Hepatocyte (in vitro differentiated cells): ENCODE measurements around the gene LIME1. TPM values are rescaled to one million over a fixed set of nuclear protein-coding genes. Genes with fewer than 3 reads are reported as not detected.
A peak's percentile ranks its signal among the peaks of the same experiment; 100 is the strongest.

Experiments used
- DNase-seq: peaks from one replicate; pipeline ENCODE4 v3.0.0-alpha.2; 2016; ENCODE audit warnings: low spot score
- H2AFZ ChIP-seq: fragments of 200-600 bp; sonication (generic); 2 replicates; pipeline ENCODE4 v1.6.0; 2016; ENCODE audit warnings: antibody characterized with exemption, mild to moderate bottlenecking
- H3K27ac ChIP-seq: fragments of 200-600 bp; sonication (generic); 2 replicates; pipeline ENCODE4 v1.5.1; 2016; ENCODE audit warnings: mild to moderate bottlenecking
- H3K27me3 ChIP-seq: fragments of 200-600 bp; sonication (generic); 2 replicates; pipeline ENCODE4 v1.6.1; 2016
- H3K36me3 ChIP-seq: fragments of 200-600 bp; sonication (generic); replicated peaks from 2 replicates; pipeline ENCODE4 v1.5.1; 2016; ENCODE audit warnings: low read depth; ENCODE audit not compliant: insufficient read depth
- H3K4me1 ChIP-seq: fragments of 200-600 bp; sonication (generic); 2 replicates; pipeline ENCODE4 v1.5.1; 2016; ENCODE audit warnings: mild to moderate bottlenecking, moderate library complexity; ENCODE audit not compliant: insufficient read depth
- H3K4me2 ChIP-seq: fragments of 200-600 bp; sonication (generic); 2 replicates; pipeline ENCODE4 v1.6.0; 2016
- H3K4me3 ChIP-seq: fragments of 200-600 bp; sonication (generic); 2 replicates; pipeline ENCODE4 v1.5.1; 2016; ENCODE audit warnings: mild to moderate bottlenecking
- H3K79me2 ChIP-seq: fragments of 200-600 bp; sonication (generic); 2 replicates; pipeline ENCODE4 v1.6.0; 2017; ENCODE audit warnings: mild to moderate bottlenecking
- H3K9me2 ChIP-seq: fragments of 200-600 bp; sonication (generic); replicated peaks from 2 replicates; pipeline ENCODE4 v1.6.0; 2017; ENCODE audit warnings: mild to moderate bottlenecking; ENCODE audit not compliant: insufficient read depth
- H3K9me3 ChIP-seq: fragments of 200-600 bp; sonication (generic); 2 replicates; pipeline ENCODE4 v1.5.1; 2016; ENCODE audit warnings: low read depth, mild to moderate bottlenecking
- H4K20me1 ChIP-seq: fragments of 200-600 bp; sonication (generic); 2 replicates; pipeline ENCODE4 v1.6.0; 2016; ENCODE audit warnings: mild to moderate bottlenecking; ENCODE audit not compliant: insufficient read depth, poor library complexity, severe bottlenecking
- CTCF ChIP-seq: fragments of 200-600 bp; sonication (generic); IDR thresholded peaks from 2 replicates; pipeline ENCODE4 v1.5.1; 2016; ENCODE audit warnings: antibody characterized with exemption, mild to moderate bottlenecking; ENCODE audit not compliant: poor library complexity
- EZH2 ChIP-seq: fragments of 200-600 bp; sonication (generic); IDR thresholded peaks from 2 replicates; pipeline ENCODE4 v1.6.1; 2016; ENCODE audit warnings: antibody characterized with exemption, mild to moderate bottlenecking, borderline replicate concordance
- EZH2phosphoT487 ChIP-seq: fragments of 200-600 bp; sonication (generic); IDR thresholded peaks from one replicate; pipeline ENCODE4 v1.6.1; 2018; ENCODE audit warnings: antibody characterized with exemption, mild to moderate bottlenecking, low read depth, moderate library complexity; ENCODE audit not compliant: unreplicated experiment, severe bottlenecking
- whole genome bisulfite sequencing: methylation state at CpG from one replicate; pipeline ENCODE4 v1.1.6; 2016; ENCODE audit warnings: low lambda C conversion rate; ENCODE audit errors: missing lambda C conversion rate; 5-methylcytosine and 5-hydroxymethylcytosine counted together
- polyA plus RNA-seq: library from polyadenylated mRNA; unstranded; fragments of >200 nt; fragmentation: Nextera tagmentation; extraction: Ambion mirVana; gene quantifications from 2 replicates; pipeline ENCODE4 v1.2.1, GENCODE V29; 2016
- total RNA-seq: library from RNA; depleted of rRNA; stranded (reverse); fragments of >200 nt; gene quantifications from 2 replicates; pipeline ENCODE4 v1.2.3, GENCODE V29; 2014

Gene LIME1
- total and polyA plus RNA-seq, 2 experiments from 2014 or later, result 11.7 to 20.7 TPM

GRCh38 chr20:63745424-63745805 is 9.0 kb downstream of the LIME1 start:
- Histone ChIP-seq H3K79me2 (peaks cover 6% of the 10 kb centered on the region), H3K27ac (no peak overlapping the region), H3K4me1 (peaks cover 10% of the 10 kb centered on the region), H3K27me3 (no peaks in the 10 kb centered on the region), H2AFZ (no peak overlapping the region), H3K9me2 (no peaks in the 10 kb centered on the region), H3K4me2 (no peak overlapping the region), H3K9me3 (no peaks in the 10 kb centered on the region), H3K36me3 (no peaks in the 10 kb centered on the region), H4K20me1 (no peaks in the 10 kb centered on the region), H3K4me3 (no peak overlapping the region)
- DNase-seq, result no peak
- WGBS, result 85% methylated on average over 15 of the region's 15 CpGs
- TF ChIP-seq CTCF (no peak), EZH2phosphoT487 (no peak), EZH2 (no peak)

- 91% methylated on average over 22 of the region's 26 CpGs for WGBS
- Histone ChIP-seq H3K27me3 (no peaks in the 10 kb centered on the region), H3K4me2 (no peak overlapping the region), H3K9me2 (no peaks in the 10 kb centered on the region), H3K36me3 (no peaks in the 10 kb centered on the region), H3K79me2 (peaks cover 6% of the 10 kb centered on the region), H3K27ac (no peak overlapping the region), H2AFZ (no peak overlapping the region), H3K4me1 (peaks cover 8% of the 10 kb centered on the region), H3K9me3 (no peaks in the 10 kb centered on the region), H4K20me1 (no peaks in the 10 kb centered on the region), H3K4me3 (no peak overlapping the region)
- TF ChIP-seq EZH2phosphoT487 (no peak), CTCF (no peak), EZH2 (no peak)
- peak; percentile 3 for DNase-seq
Observed at GRCh38 chr20:63745961-63746731, 9.7 kb downstream of the LIME1 start.

- no peaks in the 10 kb centered on the region for H3K9me3 ChIP-seq
- H3K4me3 ChIP-seq, result no peak overlapping the region
- WGBS, result 97% methylated on average over 32 of the region's 47 CpGs
- H2AFZ ChIP-seq, result no peak overlapping the region
- no peaks in the 10 kb centered on the region for H3K27me3 ChIP-seq
- H3K4me2 ChIP-seq, result no peak overlapping the region
- DNase-seq, result peak; percentile 4
- H3K36me3 ChIP-seq, result no peaks in the 10 kb centered on the region
- H3K27ac ChIP-seq, result no peak overlapping the region
- TF ChIP-seq EZH2phosphoT487 (no peak), CTCF (no peak), EZH2 (no peak)
- H3K9me2 ChIP-seq, result no peaks in the 10 kb centered on the region
- H4K20me1 ChIP-seq, result no peaks in the 10 kb centered on the region
- H3K4me1 ChIP-seq, result peaks cover 1% of the 10 kb centered on the region
- no peaks in the 10 kb centered on the region for H3K79me2 ChIP-seq
Observed at GRCh38 chr20:63746751-63747315, 10.4 kb downstream of the LIME1 start.
